22Rv1 (cell line): ENCODE measurements around the gene TNFAIP2.

Source experiments
- ZFX ChIP-seq: fragments of 450-650 bp; IDR thresholded peaks from 2 replicates; pipeline ENCODE4 v1.6.1; 2017; ENCODE audit warnings: antibody characterized with exemption, borderline replicate concordance
- TF ChIP-seq, protein P1 (sequence below): fragments of 450-650 bp; IDR thresholded peaks from 2 replicates; pipeline ENCODE4 v1.5.1; 2017; ENCODE audit warnings: mild to moderate bottlenecking

DNA sequence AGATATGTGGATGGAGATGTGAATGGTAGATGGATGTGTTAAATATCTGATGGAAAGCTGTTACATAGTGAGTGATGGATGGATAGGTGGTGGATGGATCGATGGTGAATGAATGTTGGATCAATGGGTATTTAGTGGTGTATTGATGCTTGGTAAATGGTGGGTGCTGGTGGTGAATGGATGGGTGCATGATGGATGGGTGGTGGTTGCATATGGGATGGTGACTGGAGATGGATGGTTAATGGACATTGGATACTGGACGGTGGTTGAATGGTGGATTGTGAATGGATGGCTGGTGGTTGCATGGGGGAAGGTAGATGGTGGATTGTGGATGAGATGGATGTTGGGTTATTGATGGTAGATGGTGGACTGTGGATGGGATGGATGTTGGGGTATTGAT is 41.3 kb upstream of the TNFAIP2 start:
- TF ChIP-seq, protein P1, sequence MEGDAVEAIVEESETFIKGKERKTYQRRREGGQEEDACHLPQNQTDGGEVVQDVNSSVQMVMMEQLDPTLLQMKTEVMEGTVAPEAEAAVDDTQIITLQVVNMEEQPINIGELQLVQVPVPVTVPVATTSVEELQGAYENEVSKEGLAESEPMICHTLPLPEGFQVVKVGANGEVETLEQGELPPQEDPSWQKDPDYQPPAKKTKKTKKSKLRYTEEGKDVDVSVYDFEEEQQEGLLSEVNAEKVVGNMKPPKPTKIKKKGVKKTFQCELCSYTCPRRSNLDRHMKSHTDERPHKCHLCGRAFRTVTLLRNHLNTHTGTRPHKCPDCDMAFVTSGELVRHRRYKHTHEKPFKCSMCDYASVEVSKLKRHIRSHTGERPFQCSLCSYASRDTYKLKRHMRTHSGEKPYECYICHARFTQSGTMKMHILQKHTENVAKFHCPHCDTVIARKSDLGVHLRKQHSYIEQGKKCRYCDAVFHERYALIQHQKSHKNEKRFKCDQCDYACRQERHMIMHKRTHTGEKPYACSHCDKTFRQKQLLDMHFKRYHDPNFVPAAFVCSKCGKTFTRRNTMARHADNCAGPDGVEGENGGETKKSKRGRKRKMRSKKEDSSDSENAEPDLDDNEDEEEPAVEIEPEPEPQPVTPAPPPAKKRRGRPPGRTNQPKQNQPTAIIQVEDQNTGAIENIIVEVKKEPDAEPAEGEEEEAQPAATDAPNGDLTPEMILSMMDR: no peak
- TF ChIP-seq ZFX: no peak
